Lower leg skin (tissue), 4 donors: ENCODE results near the gene CFL2. TPM values are rescaled to one million over a fixed set of nuclear protein-coding genes. Genes with fewer than 3 reads are reported as not detected.
A peak's percentile ranks its signal among the peaks of the same experiment; 100 is the strongest.

Experiments used
- DNase-seq, 2 donors: peaks; one replicate each; pipeline ENCODE4 v3.0.0-alpha.2; 2019; ENCODE audit warnings: low spot score in 2 of 2
- H3K4me3 ChIP-seq: fragments of 200-600 bp; sonication (generic); 2 replicates; pipeline ENCODE4 v1.5.1; 2017; ENCODE audit warnings: mild to moderate bottlenecking, low read depth; ENCODE audit not compliant: poor library complexity, severe bottlenecking
- CTCF ChIP-seq, 3 donors: fragments of 450-650 bp; IDR thresholded peaks; one replicate each; pipeline ENCODE4 v1.5.1; 2016; ENCODE audit warnings: antibody characterized with exemption in 3 of 3, mild to moderate bottlenecking in 3 of 3, moderate library complexity in 2 of 3
- POLR2A ChIP-seq, 2 donors: fragments of 450-650 bp; IDR thresholded peaks; one replicate each; pipeline ENCODE4 v1.6.1; 2016 to 2017; ENCODE audit warnings: antibody characterized with exemption in 2 of 2, mild to moderate bottlenecking in 1 of 2, moderate library complexity in 1 of 2
- WGBS, 2 donors: methylation state at CpG; one replicate each; pipeline ENCODE4 v1.1.5; 2018; 5-methylcytosine and 5-hydroxymethylcytosine counted together
- intact Hi-C: fragments of 100-400 bp; cut with DNase I; formaldehyde crosslinking; loops from one replicate; pipeline ENCODE4 v1.15.0; 2023; ENCODE audit warnings: low total_unique reads
- total RNA-seq, 4 donors: library from RNA; depleted of rRNA; stranded (reverse); fragments of >200 nt; gene quantifications; one replicate each; pipeline ENCODE4 v1.1.0, GENCODE V29; 2016

CFL2 gene
- total RNA-seq, 4 donors from 2014 or later = 5.7 to 16.4 (median 9.1) TPM

GRCh38 chr14:34665785-34666435 is 48.5 kb downstream of the CFL2 start:
- H3K4me3 ChIP-seq = no peak overlapping the region
- intact Hi-C loops = no loop called here
- TF ChIP-seq POLR2A (IDR thresholded peaks at IDR 0.05) = no peak
- no peak for TF ChIP-seq CTCF (IDR thresholded peaks at IDR 0.05)
- WGBS, 2 donors = 33 to 43% methylated on average over 2 of the region's 2 CpGs
- DNase-seq = peak in 1 of 2 donors; percentile 54

- WGBS, 2 donors = 72 to 81% methylated on average over 4 of the region's 4 CpGs
- no peak for TF ChIP-seq POLR2A (IDR thresholded peaks at IDR 0.05)
- TF ChIP-seq CTCF (IDR thresholded peaks at IDR 0.05) = no peak
Measured at GRCh38 chr14:34662561-34663088, 51.8 kb downstream of the CFL2 start.

GRCh38 chr14:34660796-34661195 is 53.6 kb downstream of the CFL2 start:
- intact Hi-C loops = loop anchor here (5.0 kb wide), 1 partner anchor 467 kb away; no protein-coding TSS in a partner anchor
- no peak overlapping the region for H3K4me3 ChIP-seq
- TF ChIP-seq CTCF (IDR thresholded peaks at IDR 0.05) (no peak), POLR2A (IDR thresholded peaks at IDR 0.05) (no peak)
- no peak for DNase-seq

More at GRCh38 chr14:34662561-34663088, 51.8 kb downstream of the CFL2 start:
- no peak for DNase-seq
- intact Hi-C loops = loop anchor here (5.0 kb wide), 1 partner anchor 465 kb away; no protein-coding TSS in a partner anchor
- no peak overlapping the region for H3K4me3 ChIP-seq

Other genes with a start within 250 kb of the CFL2 start
- gene EAPP, start 174.9 kb downstream of the CFL2 start, total RNA-seq = 10 to 100 TPM; 55.2 to 63.3 (median 60.2) TPM
- gene SNX6, start 84.4 kb downstream of the CFL2 start, total RNA-seq = 10 to 100 TPM; 66.9 to 74.6 (median 73.5) TPM
- gene BAZ1A, start 160.8 kb upstream of the CFL2 start, total RNA-seq = 10 to 100 TPM; 27.7 to 47.9 (median 42.1) TPM